Activated T-helper 1 cell treated with anti-CD3 and anti-CD28 coated beads, Interleukin-2, amount 50 U/mL, for 16 hours (primary cell): Measurements from ENCODE around the gene LDLRAD3.

ENCODE experiments used
- DNase-seq, 2 donors: peaks; one replicate each; pipeline ENCODE4 v3.0.0-alpha.2; 2020; ENCODE audit warnings: low read depth in 1 of 2, low spot score in 1 of 2

The LDLRAD3 gene

GRCh38 chr11:36229091-36229705, 285.3 kb downstream of the LDLRAD3 start:
- no peak for DNase-seq

- DNase-seq, result no peak
Observed at GRCh38 chr11:36230779-36231699, 287.2 kb downstream of the LDLRAD3 start.

GRCh38 chr11:36233204-36233603, 289.3 kb downstream of the LDLRAD3 start:
- no peak for DNase-seq

DNA sequence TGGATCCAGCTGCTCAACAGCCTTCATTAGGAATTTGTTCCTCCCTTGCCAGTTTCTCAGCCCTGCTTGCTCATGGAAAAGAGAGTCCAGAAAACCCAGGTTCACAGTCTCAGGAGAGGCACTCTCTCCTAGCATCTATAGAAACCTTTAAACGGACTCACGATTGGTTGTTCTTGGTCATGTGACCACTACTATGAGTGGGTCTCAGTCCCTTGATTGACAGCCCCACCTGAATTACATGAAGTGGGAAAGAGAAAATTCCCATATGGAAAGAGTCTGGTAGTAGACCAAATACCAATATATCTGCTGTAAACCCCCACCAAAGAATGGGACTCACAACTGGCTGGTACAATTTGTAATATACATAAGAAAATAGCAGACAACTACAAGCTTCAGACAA, 291.0 kb downstream of the LDLRAD3 start:
- DNase-seq, result no peak

DNA sequence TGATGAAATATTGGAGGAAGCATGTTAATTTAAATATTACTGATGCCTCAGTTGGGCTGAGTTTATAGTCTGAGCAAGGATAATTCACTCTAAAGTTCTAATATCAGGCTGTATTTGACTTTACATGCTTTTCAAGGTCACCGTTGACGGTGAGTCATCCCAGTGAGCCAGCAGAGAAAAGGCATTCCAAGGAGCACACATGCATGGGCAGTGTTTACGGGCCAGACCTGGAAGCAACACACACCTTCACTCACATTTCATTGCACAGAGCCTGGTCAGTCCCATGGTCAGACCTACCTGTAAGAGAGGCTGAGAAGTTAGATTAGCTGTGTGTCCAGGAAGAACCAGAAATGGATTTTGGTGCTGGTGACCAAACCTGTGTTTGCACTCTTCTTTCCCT, 291.9 kb downstream of the LDLRAD3 start:
- DNase-seq, result no peak

GRCh38 chr11:36237391-36237790, 293.5 kb downstream of the LDLRAD3 start:
- no peak for DNase-seq

DNA sequence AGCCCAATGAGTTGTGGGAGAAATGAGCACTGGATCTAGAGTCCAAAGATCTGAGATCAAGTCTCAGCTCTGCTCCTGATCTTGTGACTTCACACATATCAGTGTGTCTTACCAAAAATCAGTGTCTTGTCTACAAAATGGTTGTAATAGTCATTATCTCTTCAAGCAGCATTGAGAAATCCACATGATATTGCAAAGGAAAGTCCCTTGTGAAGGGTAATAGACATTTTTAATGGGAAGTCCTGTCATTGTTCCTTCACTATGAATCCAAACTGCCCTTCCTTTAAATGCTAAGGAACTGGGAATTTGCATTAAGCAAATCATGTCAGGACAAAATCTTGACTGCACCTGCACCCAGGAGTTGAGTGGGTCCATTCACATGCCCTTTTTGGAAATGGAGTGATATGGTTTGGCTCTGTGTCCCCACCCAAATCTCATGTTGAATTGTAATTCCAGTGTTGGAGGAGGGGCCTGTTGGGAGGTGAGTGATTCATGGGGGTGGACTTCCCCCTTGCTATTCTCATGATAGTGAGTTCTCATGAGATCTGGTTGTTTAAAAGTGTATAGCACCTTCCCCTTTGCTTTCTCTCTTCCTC, 294.3 kb downstream of the LDLRAD3 start:
- no peak for DNase-seq

- no peak for DNase-seq
Observed at GRCh38 chr11:36238881-36239280, 295.0 kb downstream of the LDLRAD3 start.

DNA sequence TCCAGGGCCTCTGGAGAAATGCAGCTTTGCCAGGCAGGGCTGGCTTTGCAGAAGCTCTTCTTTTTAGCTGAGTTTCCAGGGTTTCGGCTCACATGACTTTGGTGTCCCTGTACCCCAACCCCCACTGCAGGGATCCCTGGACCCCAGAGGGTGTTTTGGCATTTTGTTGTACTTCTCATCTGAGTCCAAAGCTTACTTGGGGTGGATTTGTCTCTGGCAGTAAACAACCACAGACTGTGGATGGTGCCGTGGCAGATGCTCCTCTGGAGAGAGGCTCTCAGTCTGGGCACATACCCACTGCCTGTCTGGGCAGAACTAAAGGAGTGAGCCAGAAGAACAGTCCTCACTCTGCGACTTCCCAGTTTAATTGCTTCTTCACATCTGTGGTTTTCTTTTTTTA, 295.8 kb downstream of the LDLRAD3 start:
- DNase-seq, result no peak

- DNase-seq, result no peak
Observed at GRCh38 chr11:36240173-36240572, 296.3 kb downstream of the LDLRAD3 start.

DNA sequence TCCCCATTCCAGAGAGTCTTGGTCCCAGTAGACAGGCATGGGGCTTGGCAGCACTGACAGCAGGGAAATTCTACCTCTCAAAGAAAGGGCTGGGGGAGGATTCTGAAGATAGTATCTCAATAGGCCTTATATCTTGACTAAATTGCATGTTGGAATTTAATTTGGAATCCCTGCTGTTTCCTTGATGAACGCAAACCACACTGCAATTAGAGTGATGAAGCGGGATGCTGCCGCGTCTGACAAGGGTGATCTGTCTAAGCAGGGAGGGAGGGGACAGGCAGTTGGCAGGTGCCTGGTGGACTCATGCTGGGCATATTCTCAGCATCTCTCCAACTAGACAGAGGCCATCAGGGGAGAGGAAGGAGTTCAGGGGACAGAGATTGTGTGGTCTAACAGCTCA, 296.9 kb downstream of the LDLRAD3 start:
- no peak for DNase-seq

DNA sequence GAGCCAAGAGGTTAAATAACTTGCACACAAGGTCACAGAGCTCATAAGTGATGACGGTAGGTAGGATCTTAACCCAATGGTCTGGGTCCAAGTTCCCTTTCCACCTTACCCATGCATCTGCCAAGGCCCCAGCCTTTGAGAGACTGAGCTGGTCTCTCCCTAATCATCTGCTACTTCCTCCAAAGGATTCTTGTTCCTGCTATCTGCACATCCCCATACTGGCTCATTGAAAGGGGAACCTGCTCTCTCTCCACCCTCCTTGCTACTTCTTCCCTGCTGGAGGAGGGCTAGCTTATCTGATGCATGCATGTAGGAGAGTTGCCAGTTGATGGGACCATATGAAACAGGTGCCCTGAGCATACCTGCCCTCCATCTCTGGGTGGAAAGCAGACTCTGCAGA, 297.6 kb downstream of the LDLRAD3 start:
- no peak for DNase-seq

- no peak for DNase-seq
Observed at GRCh38 chr11:36243641-36244040, 299.8 kb downstream of the LDLRAD3 start.

- no peak for DNase-seq
Observed at GRCh38 chr11:36247493-36247892, 303.6 kb downstream of the LDLRAD3 start.

DNA sequence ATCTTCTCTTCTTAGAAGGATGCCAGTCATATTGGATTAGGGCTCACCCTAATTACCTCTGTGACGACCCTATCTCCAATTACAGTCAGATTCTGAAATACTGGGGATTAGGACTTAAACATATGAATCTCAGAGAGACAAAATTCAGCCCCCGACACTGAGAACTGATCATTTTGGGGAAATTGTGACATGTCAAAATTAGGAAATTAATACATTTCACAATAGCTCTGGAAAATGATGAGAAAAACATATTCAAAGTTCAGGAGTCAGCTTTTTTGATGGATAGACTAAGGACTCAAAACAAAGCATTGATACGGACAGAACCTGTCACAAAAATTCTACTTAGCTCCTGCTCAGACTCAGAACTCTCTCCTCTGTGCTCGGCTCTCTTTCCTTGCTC, 304.6 kb downstream of the LDLRAD3 start:
- no peak for DNase-seq

- DNase-seq, result no peak
Observed at GRCh38 chr11:36249246-36249645, 305.4 kb downstream of the LDLRAD3 start.

DNA sequence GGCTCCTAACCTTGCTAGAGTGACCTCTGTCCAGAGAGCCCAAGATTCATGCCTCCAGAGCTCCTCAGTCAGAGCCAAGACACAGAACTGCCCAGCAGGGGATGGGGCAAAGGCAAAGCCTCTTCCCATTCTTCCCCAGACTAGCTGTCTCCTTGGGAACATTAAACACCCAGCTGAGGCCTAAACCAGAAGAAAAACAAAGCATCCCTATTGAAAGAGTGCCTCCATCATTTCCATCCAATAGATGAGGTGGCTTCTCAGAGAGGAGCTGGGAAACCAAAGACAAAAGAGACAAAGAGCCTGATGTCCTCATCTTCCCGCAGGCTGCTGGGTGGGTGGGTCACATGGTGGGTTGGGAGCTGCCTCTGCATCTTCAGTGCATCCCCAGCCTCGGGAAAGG, 308.0 kb downstream of the LDLRAD3 start:
- DNase-seq, result no peak

- DNase-seq, result no peak
Observed at GRCh38 chr11:36253238-36253637, 309.4 kb downstream of the LDLRAD3 start.

GRCh38 chr11:36254713-36255112, 310.9 kb downstream of the LDLRAD3 start:
- DNase-seq, result no peak

GRCh38 chr11:36257351-36257750, 313.5 kb downstream of the LDLRAD3 start:
- DNase-seq, result no peak

- no peak for DNase-seq
Observed at GRCh38 chr11:36258730-36259360, 315.0 kb downstream of the LDLRAD3 start.

- no peak for DNase-seq
Observed at GRCh38 chr11:36261094-36261493, 317.2 kb downstream of the LDLRAD3 start.
